SK-N-SH treated with all-trans-retinoic acid at 6 μM for 48 hours (cell line): ENCODE results near the gene PDLIM3.

Experiments
- PPARA ChIP-seq: fragments of 250-450 bp; sonication (Bioruptor Pico); IDR thresholded peaks from 2 replicates; pipeline ENCODE4 v1.5.0; 2020; ENCODE audit warnings: mild to moderate bottlenecking, borderline replicate concordance
- SNAI2 ChIP-seq: fragments of 250-450 bp; sonication (Bioruptor Pico); IDR thresholded peaks from 2 replicates; pipeline ENCODE4 v1.5.0; 2020; ENCODE audit warnings: mild to moderate bottlenecking, moderate library complexity

DNA sequence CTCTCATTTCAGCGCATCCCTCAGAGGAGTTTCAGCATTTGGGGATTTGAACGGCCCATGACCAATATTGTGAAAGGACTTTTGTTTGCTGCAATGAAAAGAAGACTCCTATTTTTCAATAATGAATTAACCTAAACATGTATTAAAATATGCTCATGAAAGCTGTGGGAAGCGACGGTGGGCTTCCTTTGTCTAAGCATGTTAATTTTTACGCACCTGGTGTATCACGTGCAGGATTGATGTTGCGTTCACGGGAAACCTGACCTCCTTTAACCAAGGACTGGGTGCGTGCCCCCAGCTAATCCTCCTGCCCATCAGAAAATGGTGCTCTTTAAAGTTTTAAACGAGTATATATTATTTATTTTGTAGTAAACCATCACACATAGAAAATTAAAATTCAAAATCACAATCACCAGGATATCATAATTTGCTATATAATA, 63.2 kb downstream of the PDLIM3 start:
- no peak for TF ChIP-seq SNAI2
- TF ChIP-seq PPARA (CRISPR knock-in tag): no peak
